Measurements from ENCODE around the gene KCTD13.

GRCh38 chr16:29910819-29911675 is 15.0 kb downstream of the KCTD13 start:
- TF ChIP-seq POLR2AphosphoS5 (IDR thresholded peaks at IDR 0.05; ENCODE audit: low read depth, low read length), result no peak
- TF ChIP-seq POU2F2 (IDR thresholded peaks at IDR 0.05; ENCODE audit: low read depth, low read length), result no peak
